GM12891 (cell line): ENCODE results near the gene LOC101059915.
A peak's percentile ranks its signal among the peaks of the same experiment; 100 is the strongest.
"Not testable (repeated sequence)": the region's sequence is repeated elsewhere in the genome, so short reads cannot be mapped to it uniquely, and the experiment has no call there.

Experiments used
- DNase-seq: peaks from one replicate; pipeline ENCODE4 v3.0.0; 2011; ENCODE audit warnings: low spot score; ENCODE audit not compliant: insufficient read length
- FAIRE-seq: peaks from 2 replicates; lab custom pipeline; 2011; peaks lifted over from hg19 to GRCh38; lab: Jason Lieb, UNC
- PAX5 ChIP-seq: IDR thresholded peaks from 2 replicates; pipeline ENCODE4 v1.6.1; 2011; ENCODE audit warnings: low read length, moderate library complexity, mild to moderate bottlenecking; ENCODE audit not compliant: insufficient read depth, severe bottlenecking
- POLR2A ChIP-seq: IDR thresholded peaks from 2 replicates; pipeline ENCODE4 v1.6.1; 2011; ENCODE audit warnings: low read depth, low read length, control low read depth
- POLR2AphosphoS5 ChIP-seq: IDR thresholded peaks from 2 replicates; pipeline ENCODE4 v1.6.1; 2011; ENCODE audit warnings: low read depth, low read length, control low read depth
- POU2F2 ChIP-seq: IDR thresholded peaks from 2 replicates; pipeline ENCODE4 v1.6.1; 2011; ENCODE audit warnings: low read depth, mild to moderate bottlenecking, control low read depth, low read length, moderate library complexity
- SPI1 ChIP-seq: IDR thresholded peaks from 2 replicates; pipeline ENCODE4 v1.6.1; 2011; ENCODE audit warnings: low read depth, low read length, control low read depth
- TAF1 ChIP-seq: IDR thresholded peaks from 2 replicates; pipeline ENCODE4 v1.6.1; 2011; ENCODE audit warnings: low read depth, low read length, control low read depth

The LOC101059915 gene

DNA sequence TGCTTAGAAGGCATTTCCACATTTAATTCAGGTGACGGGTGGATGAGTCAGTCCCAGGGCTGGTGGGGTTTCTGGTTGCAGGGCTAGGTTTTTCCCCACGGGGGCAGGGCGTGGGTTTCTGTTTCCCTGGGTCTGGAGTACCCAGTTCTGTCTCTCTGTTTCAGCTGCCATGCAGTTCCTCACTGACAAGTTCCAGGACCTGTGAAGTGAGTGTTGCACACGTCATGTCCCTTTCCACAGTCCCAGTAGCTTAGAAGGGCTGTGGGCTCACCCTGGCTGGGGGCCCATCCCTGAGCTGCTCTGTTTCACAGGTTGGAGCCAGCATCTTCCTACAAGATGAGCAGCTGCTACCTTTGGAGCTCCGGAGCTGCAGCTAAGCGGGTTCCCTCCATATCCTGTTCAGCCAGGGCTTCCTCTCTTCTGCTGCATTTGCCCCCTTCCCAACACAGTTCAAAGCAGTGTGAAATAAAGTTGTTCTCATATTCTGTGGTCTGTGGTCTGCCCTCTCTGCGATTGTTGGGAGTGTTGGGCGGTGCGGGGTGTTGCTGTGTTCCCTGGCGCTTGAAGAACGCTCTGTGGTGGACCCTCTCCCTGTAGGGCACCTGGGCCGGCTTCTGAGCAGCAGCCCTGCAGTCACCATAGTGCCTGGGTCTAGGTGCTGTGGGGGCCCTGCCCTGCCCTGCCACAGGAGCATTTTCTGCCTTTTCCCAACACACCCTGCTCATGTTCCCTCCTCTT, 3.9 kb downstream of the LOC101059915 start:
- DNase-seq (no peak), FAIRE-seq (peak; percentile 72)
- TF ChIP-seq POLR2AphosphoS5 (no peak), POLR2A (no peak), SPI1 (no peak), PAX5 (no peak)

DNA sequence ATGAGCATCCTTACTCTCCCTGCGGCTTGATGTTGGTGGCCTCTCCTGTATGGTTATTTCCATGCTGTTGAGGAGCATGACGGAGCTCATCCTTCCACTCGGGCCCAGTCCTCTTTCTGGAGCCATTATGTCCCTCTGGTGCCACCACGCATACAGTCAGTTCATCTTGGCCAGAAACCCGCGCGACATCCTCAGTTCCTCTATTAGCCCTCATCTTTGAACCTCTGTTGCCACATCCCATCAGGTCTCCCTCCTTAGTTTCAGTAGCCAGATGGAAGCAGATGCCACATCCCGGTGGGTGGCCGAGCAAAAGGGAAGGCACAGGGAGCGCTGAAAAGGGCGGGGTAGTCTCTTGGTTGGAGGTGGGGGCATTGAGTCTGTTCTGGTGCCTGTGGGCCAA, 4.6 kb downstream of the LOC101059915 start:
- TF ChIP-seq TAF1 (no peak), SPI1 (no peak), POLR2A (no peak), POLR2AphosphoS5 (no peak), POU2F2 (no peak), PAX5 (no peak)
- no peak for FAIRE-seq
- no peak for DNase-seq

DNA sequence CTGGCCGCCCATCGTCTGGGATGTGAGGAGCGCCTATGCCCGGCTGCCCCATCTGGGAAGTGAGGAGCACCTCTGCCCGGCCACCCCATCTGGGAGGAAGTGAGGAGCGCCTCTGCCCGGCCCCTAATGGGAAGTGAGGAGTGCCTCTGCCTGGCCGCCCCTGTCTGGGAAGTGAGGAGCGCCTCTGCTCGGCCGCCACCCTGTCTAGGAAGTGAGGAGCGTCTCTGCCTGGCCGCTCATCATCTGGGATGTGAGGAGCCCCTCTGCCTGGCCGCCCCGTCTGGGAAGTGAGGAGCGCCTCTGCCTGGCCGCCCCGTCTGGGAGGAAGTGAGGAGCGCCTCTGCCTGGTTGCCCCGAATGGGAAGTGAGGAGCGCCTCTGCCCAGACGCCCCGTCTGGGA, 8.3 kb downstream of the LOC101059915 start:
- not testable (repeated sequence) for DNase-seq, FAIRE-seq

DNA sequence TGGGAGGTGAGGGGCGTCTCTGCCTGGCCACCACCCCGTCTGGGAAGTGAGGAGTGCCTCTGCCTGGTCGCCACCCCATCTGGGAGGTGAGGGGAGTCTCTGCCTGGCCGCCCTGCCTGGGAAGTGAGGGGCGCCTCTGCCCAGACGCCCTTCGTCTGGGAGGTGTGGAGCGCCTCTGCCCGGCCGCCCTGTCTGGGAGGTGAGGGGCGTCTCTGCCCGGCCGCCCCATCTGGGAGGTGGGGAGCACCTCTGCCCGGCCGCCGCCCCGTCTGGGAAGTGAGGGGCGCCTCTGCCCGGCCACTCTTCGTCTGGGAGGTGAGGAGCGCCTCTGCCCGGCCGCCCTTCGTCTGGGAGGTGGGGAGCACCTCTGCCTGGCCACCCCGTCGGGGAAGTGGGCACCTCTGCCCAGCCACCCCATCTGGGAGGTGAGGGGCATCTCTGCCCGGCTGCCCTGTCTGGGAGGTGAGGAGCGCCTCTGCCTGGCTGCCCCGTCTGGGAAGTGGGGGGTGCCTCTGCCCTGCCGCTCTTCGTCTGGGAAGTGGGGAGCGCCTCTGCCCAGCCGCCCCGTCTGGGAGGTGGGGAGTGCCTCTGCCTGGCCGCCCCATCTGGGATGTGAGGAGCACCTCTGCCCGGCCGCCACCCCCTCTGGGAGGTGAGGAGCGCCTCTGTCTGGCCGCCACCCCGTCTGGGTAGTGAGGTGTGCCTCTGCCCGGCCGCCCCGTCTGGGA, 8.9 kb downstream of the LOC101059915 start:
- not testable (repeated sequence) for FAIRE-seq, DNase-seq

DNA sequence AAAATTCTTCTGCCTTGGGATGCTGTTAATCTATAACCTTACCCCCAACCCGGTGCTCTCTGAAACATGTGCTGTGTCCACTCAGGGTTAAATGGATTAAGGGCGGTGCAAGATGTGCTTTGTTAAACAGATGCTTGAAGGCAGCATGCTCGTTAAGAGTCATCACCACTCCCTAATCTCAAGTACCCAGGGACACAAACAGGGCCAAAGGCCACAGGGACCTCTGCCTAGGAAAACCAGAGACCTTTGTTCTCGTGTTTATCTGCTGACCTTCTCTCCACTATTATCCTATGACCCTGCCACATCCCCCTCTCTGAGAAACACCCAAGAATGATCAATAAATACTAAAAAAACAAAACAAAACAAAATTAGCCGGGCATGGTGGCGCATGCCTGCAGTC, 9.8 kb downstream of the LOC101059915 start:
- not testable (repeated sequence) for FAIRE-seq, DNase-seq

DNA sequence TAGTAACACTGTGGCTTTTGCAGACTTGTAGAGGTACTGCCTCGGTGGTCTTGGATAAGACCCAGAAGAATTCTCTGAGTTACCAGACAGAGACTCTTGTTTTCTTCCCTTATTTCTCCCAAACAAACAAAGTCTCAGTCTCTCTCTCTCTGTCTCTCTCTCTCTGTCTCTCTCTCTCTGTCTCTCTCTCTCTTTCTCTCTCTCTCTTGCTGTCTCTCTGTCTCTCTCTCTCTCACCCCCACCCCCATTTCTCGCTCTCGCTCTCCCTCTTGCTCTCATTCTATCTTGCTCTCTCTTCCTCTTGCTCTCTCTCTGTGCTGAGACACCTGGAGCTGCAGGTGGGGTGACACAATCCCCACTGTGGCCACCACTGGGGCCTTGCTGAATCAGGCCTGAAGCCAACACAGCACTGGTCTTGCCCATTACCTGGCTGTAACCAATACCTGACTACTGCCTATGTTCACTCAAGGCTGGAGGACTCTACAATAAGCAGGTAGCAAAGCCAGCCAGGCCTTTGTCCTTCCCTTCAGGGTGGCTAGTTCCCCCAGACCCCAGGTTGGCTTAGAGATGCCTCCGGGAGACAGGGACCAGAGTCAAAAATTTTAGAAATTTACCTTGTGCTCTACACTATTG, 12.3 kb downstream of the LOC101059915 start:
- DNase-seq (no peak), FAIRE-seq (no peak)
- no peak for TF ChIP-seq TAF1
- TF ChIP-seq POLR2AphosphoS5: no peak
- no peak for TF ChIP-seq POLR2A
- TF ChIP-seq PAX5: no peak
- TF ChIP-seq POU2F2: no peak
- no peak for TF ChIP-seq SPI1

DNA sequence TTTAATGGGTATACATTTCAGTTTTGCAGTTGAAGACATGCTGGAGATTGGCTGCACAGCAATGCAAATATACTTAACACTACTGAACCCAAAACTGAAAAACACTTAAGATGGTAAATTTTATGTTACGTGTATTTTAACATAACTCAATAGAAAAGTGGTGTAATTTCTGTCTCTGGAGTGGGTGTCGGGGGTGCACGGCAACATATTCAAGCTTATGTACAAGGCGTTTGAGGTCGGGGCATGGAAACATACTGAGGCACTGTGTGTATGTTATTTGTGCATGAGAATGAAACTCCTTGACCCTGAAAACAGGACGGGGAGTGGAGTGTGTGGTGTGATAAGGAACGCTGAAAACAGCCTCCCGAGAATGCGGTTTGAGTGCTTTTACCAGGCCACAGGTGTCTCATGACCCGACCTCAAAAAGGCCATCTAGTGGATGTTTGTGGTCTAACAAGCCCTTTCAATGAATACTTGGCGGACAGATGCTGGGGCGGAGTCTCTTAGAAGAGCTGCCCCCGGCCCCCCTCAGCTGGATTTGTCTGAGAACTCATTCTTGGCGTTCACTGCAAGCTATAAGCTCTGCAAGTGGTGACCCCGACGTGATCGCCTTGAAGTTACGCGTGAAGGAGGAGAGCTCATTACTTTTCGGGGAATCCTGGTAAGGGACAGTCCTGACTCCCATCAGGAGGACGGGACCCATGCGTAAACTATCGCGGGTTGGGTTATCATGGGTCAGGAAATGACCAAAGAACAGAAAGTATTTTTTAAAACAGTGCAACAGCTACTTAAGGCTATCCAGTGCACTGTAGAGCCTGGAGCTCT, 29.5 kb downstream of the LOC101059915 start:
- not testable (repeated sequence) for FAIRE-seq, DNase-seq

DNA sequence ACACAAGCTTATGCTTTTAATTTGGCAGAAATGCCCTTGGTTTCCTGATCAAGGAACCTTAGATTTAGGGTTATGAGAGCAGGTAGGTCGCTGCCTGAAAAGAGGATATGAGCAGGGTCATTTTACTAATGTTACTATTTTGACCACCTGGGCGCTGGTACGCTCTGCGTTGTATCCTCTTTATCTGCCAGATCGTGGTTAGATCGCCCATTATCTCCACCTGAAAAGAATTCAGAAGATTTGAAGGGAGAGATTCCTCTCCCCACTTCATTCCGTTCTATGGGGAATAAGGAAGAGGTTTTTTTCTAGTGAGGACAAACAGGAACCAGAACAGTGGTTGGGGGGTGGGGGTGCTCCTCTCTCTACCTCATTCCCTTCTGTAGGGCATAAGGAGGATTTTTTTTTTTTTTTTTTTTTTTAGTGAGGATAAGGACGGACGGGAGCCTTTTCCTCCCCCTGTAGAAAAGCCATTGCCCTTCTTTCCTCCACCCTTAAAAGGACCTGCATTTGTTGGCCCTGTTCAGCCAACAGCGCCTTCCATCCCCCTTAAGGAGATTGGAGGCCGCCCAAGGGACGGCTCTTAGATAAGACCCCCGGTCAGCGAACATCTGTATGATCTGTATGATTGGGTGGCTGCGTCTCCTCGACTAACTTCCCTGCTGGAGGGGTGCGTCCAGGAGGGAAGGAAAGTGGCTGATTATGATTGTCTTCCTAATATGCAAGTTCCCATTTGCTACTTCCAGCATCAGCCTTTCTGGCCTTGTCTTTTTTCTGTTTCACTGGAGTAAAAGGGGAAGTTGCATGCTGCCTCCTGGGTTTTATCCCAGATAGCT, 30.3 kb downstream of the LOC101059915 start:
- not testable (repeated sequence) for DNase-seq, FAIRE-seq

DNA sequence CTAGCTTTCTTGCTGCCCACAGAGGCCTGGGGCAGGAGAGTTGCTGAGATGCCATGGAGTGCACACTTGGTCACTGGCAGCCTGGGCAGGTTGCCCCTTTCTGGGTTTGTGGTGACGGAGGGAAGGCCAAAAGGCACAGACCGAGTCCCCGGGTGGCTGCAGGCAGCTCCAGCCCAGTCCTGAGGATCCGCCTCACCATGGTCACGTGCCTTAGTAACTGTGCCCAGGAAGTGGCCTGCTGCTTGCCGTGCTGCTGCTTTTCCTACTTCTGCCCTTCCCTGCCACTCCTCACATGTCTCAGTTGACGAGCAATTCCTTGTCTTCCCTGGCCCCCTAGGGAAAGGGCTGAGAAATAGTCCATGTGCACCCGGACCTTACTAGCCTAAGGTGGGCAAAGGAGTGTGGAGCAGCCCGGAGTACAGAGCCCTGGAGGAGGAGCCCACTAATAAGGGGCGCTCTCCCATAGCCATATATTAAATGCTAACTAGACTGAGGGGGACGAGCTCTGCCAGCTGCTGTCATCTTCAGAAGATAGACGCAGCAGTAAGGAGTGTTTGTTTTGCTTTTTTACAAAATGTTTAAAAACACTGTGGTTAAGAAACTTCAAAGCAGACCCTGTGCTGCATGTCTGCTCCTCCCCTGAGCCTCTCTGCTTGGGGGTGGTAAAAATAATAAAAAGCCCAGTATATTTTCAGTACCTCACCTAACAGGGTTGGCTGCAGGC, 31.1 kb downstream of the LOC101059915 start:
- not testable (repeated sequence) for DNase-seq, FAIRE-seq

DNA sequence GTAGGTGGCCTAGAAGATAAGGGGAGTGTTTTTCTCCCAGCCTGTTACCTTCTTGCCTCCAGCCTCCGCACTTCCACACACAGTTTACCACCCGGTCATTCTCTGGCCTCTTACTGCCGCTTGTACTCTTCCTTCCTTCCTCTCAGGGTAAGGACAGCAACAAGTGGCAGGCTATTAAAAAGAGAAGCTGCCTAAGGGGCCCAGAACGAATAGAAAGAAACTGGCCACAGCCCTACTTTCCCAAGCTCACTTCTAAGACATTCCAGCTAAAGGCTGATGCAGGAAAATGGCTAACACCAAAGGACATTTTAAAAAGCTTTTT, 31.6 kb downstream of the LOC101059915 start:
- not testable (repeated sequence) for DNase-seq, FAIRE-seq

DNA sequence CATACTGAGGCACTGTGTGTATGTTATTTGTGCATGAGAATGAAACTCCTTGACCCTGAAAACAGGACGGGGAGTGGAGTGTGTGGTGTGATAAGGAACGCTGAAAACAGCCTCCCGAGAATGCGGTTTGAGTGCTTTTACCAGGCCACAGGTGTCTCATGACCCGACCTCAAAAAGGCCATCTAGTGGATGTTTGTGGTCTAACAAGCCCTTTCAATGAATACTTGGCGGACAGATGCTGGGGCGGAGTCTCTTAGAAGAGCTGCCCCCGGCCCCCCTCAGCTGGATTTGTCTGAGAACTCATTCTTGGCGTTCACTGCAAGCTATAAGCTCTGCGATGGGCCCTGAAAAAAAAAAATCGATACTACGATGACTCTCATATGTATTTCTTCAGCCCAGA, 35.5 kb downstream of the LOC101059915 start:
- not testable (repeated sequence) for FAIRE-seq, DNase-seq

DNA sequence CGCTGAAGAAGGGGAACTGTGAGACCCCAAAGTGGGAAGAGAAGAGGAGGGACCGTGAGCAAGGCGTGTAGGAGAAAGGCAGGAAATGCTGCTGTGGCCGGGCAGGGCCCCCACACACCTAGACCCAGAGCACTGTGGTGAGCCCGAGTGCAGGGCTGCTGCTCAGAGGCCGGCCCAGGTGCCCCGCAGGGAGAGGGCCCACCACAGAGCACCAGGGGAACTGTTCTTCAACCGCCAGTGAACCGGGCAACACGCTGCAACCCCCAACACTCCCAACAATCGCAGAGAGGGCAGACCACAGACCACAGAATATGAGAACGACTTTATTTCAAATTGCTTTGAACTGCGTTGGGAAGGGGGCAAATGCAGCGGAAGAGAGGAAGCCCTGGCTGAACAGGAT, 46.7 kb downstream of the LOC101059915 start:
- FAIRE-seq, DNase-seq: not testable (repeated sequence)

DNA sequence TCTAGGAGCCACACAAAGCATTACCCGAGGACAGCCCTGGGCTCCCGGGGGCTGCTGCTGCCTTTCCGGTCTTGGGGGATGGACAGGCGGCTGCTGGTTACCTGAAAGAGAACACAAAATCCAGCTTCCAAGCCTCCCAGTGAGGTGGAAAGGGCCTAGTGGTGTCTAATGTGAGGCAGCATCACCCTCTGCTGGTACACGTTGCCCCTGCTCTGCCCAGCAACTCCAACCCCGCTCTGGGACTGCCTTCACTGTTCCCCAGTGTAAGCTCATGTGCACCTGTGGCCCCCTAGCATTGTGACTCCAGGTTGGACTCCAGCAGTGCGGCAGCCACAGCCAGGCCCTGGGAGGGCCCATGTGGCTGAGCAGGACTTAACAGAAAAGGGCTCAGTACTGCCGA, 48.2 kb downstream of the LOC101059915 start:
- DNase-seq, FAIRE-seq: not testable (repeated sequence)

DNA sequence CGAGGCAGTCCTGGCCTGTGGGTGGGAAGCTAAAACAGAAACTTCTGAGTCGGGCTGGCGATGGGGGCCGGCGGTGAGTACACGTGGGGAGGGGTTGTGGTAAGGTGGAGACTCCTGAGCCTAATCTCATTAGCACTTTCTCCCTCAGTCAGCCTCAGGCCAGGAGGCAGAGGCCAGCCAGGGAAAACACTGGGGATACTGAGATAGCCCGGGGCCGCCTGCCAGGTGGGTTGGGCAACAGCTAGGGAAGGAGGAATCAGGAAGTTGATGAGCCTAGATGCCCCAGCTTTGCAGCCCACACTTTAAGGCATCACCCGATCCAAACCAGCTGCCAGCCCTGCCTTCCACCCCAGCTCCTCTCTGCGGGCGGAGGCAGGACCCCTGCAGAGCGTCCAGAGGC, 49.0 kb downstream of the LOC101059915 start:
- not testable (repeated sequence) for DNase-seq
- FAIRE-seq: peak; percentile 26

DNA sequence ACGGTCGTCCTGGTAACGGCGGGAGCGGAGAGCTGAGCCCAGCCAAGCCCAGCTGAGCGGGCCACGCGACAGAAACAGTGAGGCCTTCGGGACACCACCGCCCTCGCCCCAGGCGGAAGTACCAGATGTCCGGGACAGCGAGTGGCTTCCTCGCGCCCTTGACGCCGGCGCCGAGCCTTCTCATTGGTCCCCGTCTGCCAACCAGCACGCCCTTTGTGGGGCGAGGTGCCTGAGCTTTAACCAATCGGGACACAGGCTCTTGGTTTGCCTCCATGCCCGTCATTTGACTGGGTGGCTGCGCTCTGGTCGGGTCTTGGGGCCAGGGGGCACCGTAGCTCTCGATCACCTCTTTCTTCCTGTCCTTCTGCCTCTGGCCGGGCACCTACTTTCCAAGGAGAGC, 50.8 kb downstream of the LOC101059915 start, which contains the start of gene CXorf49:
TSS of gene CXorf49 (minus strand) at position 101 of the 400 bp plus-strand sequence. CDS start 134 bp downstream, outside the sequence.
- not testable (repeated sequence) for DNase-seq, FAIRE-seq
